Activated T-helper 1 cell treated with anti-CD3 and anti-CD28 coated beads, Interleukin-2, amount 50 U/mL, for 16 hours (primary cell): Measurements from ENCODE around the gene RUFY3.
A peak's percentile ranks its signal among the peaks of the same experiment; 100 is the strongest.
"Not testable (repeated sequence)": the region's sequence is repeated elsewhere in the genome, so short reads cannot be mapped to it uniquely, and the experiment has no call there.

Experiments
- DNase-seq, 2 donors: peaks; one replicate each; pipeline ENCODE4 v3.0.0-alpha.2; 2020; ENCODE audit warnings: low read depth in 1 of 2, low spot score in 1 of 2

RUFY3 gene

GRCh38 chr4:70705183-70706043 is 16.4 kb upstream of the RUFY3 start:
- DNase-seq = peak; percentile 42 to 60

- DNase-seq = no peak
Observed at GRCh38 chr4:70706044-70706461, 15.7 kb upstream of the RUFY3 start.

- no peak for DNase-seq
Observed at GRCh38 chr4:70706516-70706915, 15.2 kb upstream of the RUFY3 start.

- no peak for DNase-seq
Observed at GRCh38 chr4:70709611-70710205, 12.1 kb upstream of the RUFY3 start.

- DNase-seq = no peak
Observed at GRCh38 chr4:70711599-70711998, 10.2 kb upstream of the RUFY3 start.

GRCh38 chr4:70712150-70712549 is 9.6 kb upstream of the RUFY3 start:
- DNase-seq = no peak

- no peak for DNase-seq
Observed at GRCh38 chr4:70712604-70713452, 8.9 kb upstream of the RUFY3 start.

- DNase-seq = no peak
Observed at GRCh38 chr4:70713453-70714078, 8.2 kb upstream of the RUFY3 start.

- no peak for DNase-seq
Observed at GRCh38 chr4:70714079-70714887, 7.5 kb upstream of the RUFY3 start.

GRCh38 chr4:70715097-70715496 is 6.7 kb upstream of the RUFY3 start:
- DNase-seq = no peak

GRCh38 chr4:70718811-70719604 is 2.8 kb upstream of the RUFY3 start:
- DNase-seq = no peak

GRCh38 chr4:70722199-70722791 is 531 bp downstream of the RUFY3 start:
- no peak for DNase-seq

- DNase-seq = no peak
Observed at GRCh38 chr4:70724463-70724862, 2.7 kb downstream of the RUFY3 start.

- DNase-seq = no peak
Observed at GRCh38 chr4:70725633-70726032, 3.9 kb downstream of the RUFY3 start.

- DNase-seq = not testable (repeated sequence)
Observed at GRCh38 chr4:70726515-70726914, 4.8 kb downstream of the RUFY3 start.

GRCh38 chr4:70728091-70728490 is 6.3 kb downstream of the RUFY3 start:
- no peak for DNase-seq

GRCh38 chr4:70732878-70733277 is 11.1 kb downstream of the RUFY3 start:
- DNase-seq = not testable (repeated sequence)

- no peak for DNase-seq
Observed at GRCh38 chr4:70734168-70734954, 12.6 kb downstream of the RUFY3 start.
